PC-9 (cell line): Measurements from ENCODE around the gene GCM1. TPM values are rescaled to one million over a fixed set of nuclear protein-coding genes. Genes with fewer than 3 reads are reported as not detected.

Source experiments
- BruUV-seq: library from RNA; stranded (reverse); fragments of 400-500 nt; replicated peaks from 2 replicates; lab custom pipeline; 2021; lab: Mats Ljungman, UMichigan
- CTCF ChIA-PET: fragments of 300-600 bp; sonication (Branson Sonifier 250); formaldehyde crosslinking; loops from one replicate; lab custom pipeline; 2022; ENCODE audit warnings: antibody characterized with exemption; lab: Charles Lee
- POLR2A ChIA-PET: fragments of 300-600 bp; sonication (Branson Sonifier 250); formaldehyde crosslinking; loops from one replicate; lab custom pipeline; 2022; ENCODE audit warnings: antibody characterized with exemption; ENCODE audit not compliant: unreplicated experiment; lab: Charles Lee
- DNase-seq, 2 experiments: peaks; one replicate each; pipeline versions ENCODE4 v3.0.0 to v3.0.0-alpha.2; 2015 to 2022; ENCODE audit warnings: mixed read lengths in 1 of 2
- H2AFZ ChIP-seq: fragments of 200-600 bp; sonication (generic); 2 replicates; pipeline ENCODE4 v1.8.1; 2017; ENCODE audit warnings: antibody characterized with exemption
- H3F3A ChIP-seq: fragments of 200-600 bp; sonication (generic); 2 replicates; pipeline ENCODE4 v1.8.1; 2017; ENCODE audit warnings: antibody characterized with exemption, mild to moderate bottlenecking, low read depth; ENCODE audit not compliant: insufficient read depth
- H3K27ac ChIP-seq: fragments of 200-600 bp; sonication (generic); 2 replicates; pipeline ENCODE4 v1.6.1; 2016; ENCODE audit warnings: mixed run types
- H3K27me3 ChIP-seq: fragments of 200-600 bp; sonication (generic); 2 replicates; pipeline ENCODE4 v1.6.1; 2016; ENCODE audit warnings: low read depth, mixed run types; ENCODE audit not compliant: insufficient read depth
- H3K36me3 ChIP-seq: fragments of 200-600 bp; sonication (generic); 2 replicates; pipeline ENCODE4 v1.6.1; 2016; ENCODE audit warnings: low read depth, mixed run types
- H3K4me1 ChIP-seq: fragments of 200-600 bp; sonication (generic); replicated peaks from 2 replicates; pipeline ENCODE4 v1.6.1; 2016; ENCODE audit warnings: mixed run types; ENCODE audit not compliant: insufficient read depth
- H3K4me2 ChIP-seq: fragments of 200-600 bp; sonication (generic); 2 replicates; pipeline ENCODE4 v1.6.1; 2017; ENCODE audit warnings: mixed run types
- H3K4me3 ChIP-seq: fragments of 200-600 bp; sonication (generic); 2 replicates; pipeline ENCODE4 v1.6.1; 2016; ENCODE audit warnings: mixed run types
- H3K79me2 ChIP-seq: fragments of 200-600 bp; sonication (generic); 2 replicates; pipeline ENCODE4 v1.6.1; 2017; ENCODE audit warnings: low read depth, mixed run types
- H3K9me2 ChIP-seq: fragments of 200-600 bp; sonication (generic); 2 replicates; pipeline ENCODE4 v1.8.1; 2017; ENCODE audit warnings: mild to moderate bottlenecking; ENCODE audit not compliant: insufficient read depth
- H3K9me3 ChIP-seq: fragments of 200-600 bp; sonication (generic); 2 replicates; pipeline ENCODE4 v1.8.1; 2016; ENCODE audit warnings: low read depth; ENCODE audit not compliant: insufficient read depth
- H4K20me1 ChIP-seq: fragments of 200-600 bp; sonication (generic); 2 replicates; pipeline ENCODE4 v1.8.1; 2017; ENCODE audit not compliant: insufficient read depth
- CTCF ChIP-seq: fragments of 200-600 bp; sonication (generic); conservative IDR thresholded peaks from 2 replicates; pipeline ENCODE4 v1.6.1; 2017; ENCODE audit warnings: mixed run types, antibody characterized with exemption, mild to moderate bottlenecking, moderate library complexity
- EZH2 ChIP-seq: fragments of 200-600 bp; sonication (generic); IDR thresholded peaks from 2 replicates; pipeline ENCODE4 v1.8.0; 2017; ENCODE audit warnings: antibody characterized with exemption, low read depth
- intact Hi-C: fragments of 100-400 bp; cut with micrococcal nuclease; formaldehyde crosslinking; loops from one replicate; pipeline ENCODE4 v1.10.0; 2022; ENCODE audit not compliant: unreplicated experiment
- total RNA-seq: library from RNA; stranded (reverse); gene quantifications from 2 replicates; pipeline ENCODE4 v1.2.3, GENCODE V29; 2021

GCM1 gene
- total RNA-seq, 1 experiment from 2014 or later: 0.13 TPM

- no peak for TF ChIP-seq CTCF
- TF ChIP-seq EZH2: no peak
- Histone ChIP-seq H3K4me1 (peaks cover 33% of the 10 kb centered on the region), H3F3A (peaks cover 21% of the 10 kb centered on the region), H4K20me1 (no peaks in the 10 kb centered on the region), H3K9me2 (no peaks in the 10 kb centered on the region), H3K27me3 (no peaks in the 10 kb centered on the region), H3K4me3 (no peak overlapping the region), H3K27ac (peak overlapping the region; percentile 75), H3K4me2 (peak overlapping the region; percentile 64), H2AFZ (peak overlapping the region; percentile 52; the same call in 1 of the 2 replicates), H3K36me3 (no peaks in the 10 kb centered on the region), H3K79me2 (no peaks in the 10 kb centered on the region), H3K9me3 (0 out of 2 replicates have a peak, but pooled peaks cover 2% of the 10 kb centered on the region)
- ChIA-PET POLR2A (interaction anchor here (0.7 kb wide), 2 partner anchors 56 to 376 kb away, joined by 3 read pairs; partner anchors contain the start of gene GCLC), CTCF (interaction anchor here (0.5 to 1.5 kb wide), 4 partner anchors 56 to 316 kb away, joined by 3 to 5 read pairs (median 4); no protein-coding TSS in a partner anchor)
- DNase-seq: peak; percentile 34 to 92
- intact Hi-C loops: loop anchor here (1.0 kb wide), 2 partner anchors 56 to 64 kb away; no protein-coding TSS in a partner anchor
- BruUV-seq: no TSS peak
Measured at GRCh38 chr6:53168516-53169267, 20.1 kb upstream of the GCM1 start.

GRCh38 chr6:53165293-53165692, 16.7 kb upstream of the GCM1 start:
- POLR2A ChIA-PET: no interaction called here
- CTCF ChIA-PET: no interaction called here
- no peak overlapping the region for H2AFZ ChIP-seq
- no peaks in the 10 kb centered on the region for H3K9me2 ChIP-seq
- peaks cover 53% of the 10 kb centered on the region for H3K4me1 ChIP-seq
- intact Hi-C loops: no loop called here
- no peak overlapping the region for H3K4me2 ChIP-seq
- H3K27ac ChIP-seq: no peak overlapping the region
- no peaks in the 10 kb centered on the region for H4K20me1 ChIP-seq
- H3K36me3 ChIP-seq: no peaks in the 10 kb centered on the region
- DNase-seq: no peak
- peaks cover 23% of the 10 kb centered on the region for H3F3A ChIP-seq
- no peaks in the 10 kb centered on the region for H3K27me3 ChIP-seq
- no peak overlapping the region for H3K4me3 ChIP-seq
- no TSS peak for BruUV-seq
- H3K9me3 ChIP-seq: 0 out of 2 replicates have a peak, but pooled peaks cover 2% of the 10 kb centered on the region
- no peak for TF ChIP-seq CTCF
- TF ChIP-seq EZH2: no peak
- no peaks in the 10 kb centered on the region for H3K79me2 ChIP-seq

GRCh38 chr6:53162606-53163005, 14.0 kb upstream of the GCM1 start:
- no peak overlapping the region for H3K27ac ChIP-seq
- H3F3A ChIP-seq: peaks cover 8% of the 10 kb centered on the region; the same call in 1 of the 2 replicates
- no TSS peak for BruUV-seq
- no peak for TF ChIP-seq CTCF
- TF ChIP-seq EZH2: no peak
- no peak overlapping the region for H3K4me2 ChIP-seq
- H3K27me3 ChIP-seq: no peaks in the 10 kb centered on the region
- no peaks in the 10 kb centered on the region for H4K20me1 ChIP-seq
- peaks cover 37% of the 10 kb centered on the region for H3K4me1 ChIP-seq
- ChIA-PET POLR2A (no interaction called here), CTCF (no interaction called here)
- no peak for DNase-seq
- H3K79me2 ChIP-seq: no peaks in the 10 kb centered on the region
- no peaks in the 10 kb centered on the region for H3K36me3 ChIP-seq
- intact Hi-C loops: no loop called here
- 0 out of 2 replicates have a peak, but pooled peaks cover 2% of the 10 kb centered on the region for H3K9me3 ChIP-seq
- no peak overlapping the region for H3K4me3 ChIP-seq
- no peaks in the 10 kb centered on the region for H3K9me2 ChIP-seq
- no peak overlapping the region for H2AFZ ChIP-seq
